ENCODE data around the gene ADIG.

DNA sequence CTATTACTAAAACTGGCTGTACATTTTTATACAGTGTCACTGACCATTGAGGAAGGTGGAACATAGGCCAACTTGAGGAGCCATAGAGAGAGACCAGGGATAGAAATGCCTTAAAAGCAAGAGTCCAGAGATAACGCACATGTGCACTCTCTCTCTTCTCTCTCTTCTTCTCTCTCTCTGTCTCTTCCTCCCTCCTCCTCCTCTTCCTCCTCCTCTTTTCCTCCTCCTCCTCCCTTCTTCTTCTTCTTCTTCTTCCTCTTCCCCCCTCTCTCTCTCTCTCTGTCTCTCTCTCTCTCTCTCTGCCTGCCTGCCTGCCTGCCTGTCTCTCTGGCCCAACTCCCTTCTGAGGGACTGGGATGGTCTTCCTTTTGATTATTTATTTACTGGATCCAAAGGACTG lies 16.3 kb upstream of the ADIG start:
- TF ChIP-seq, protein P1, sequence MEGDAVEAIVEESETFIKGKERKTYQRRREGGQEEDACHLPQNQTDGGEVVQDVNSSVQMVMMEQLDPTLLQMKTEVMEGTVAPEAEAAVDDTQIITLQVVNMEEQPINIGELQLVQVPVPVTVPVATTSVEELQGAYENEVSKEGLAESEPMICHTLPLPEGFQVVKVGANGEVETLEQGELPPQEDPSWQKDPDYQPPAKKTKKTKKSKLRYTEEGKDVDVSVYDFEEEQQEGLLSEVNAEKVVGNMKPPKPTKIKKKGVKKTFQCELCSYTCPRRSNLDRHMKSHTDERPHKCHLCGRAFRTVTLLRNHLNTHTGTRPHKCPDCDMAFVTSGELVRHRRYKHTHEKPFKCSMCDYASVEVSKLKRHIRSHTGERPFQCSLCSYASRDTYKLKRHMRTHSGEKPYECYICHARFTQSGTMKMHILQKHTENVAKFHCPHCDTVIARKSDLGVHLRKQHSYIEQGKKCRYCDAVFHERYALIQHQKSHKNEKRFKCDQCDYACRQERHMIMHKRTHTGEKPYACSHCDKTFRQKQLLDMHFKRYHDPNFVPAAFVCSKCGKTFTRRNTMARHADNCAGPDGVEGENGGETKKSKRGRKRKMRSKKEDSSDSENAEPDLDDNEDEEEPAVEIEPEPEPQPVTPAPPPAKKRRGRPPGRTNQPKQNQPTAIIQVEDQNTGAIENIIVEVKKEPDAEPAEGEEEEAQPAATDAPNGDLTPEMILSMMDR (conservative IDR thresholded peaks at IDR 0.05): no peak
- no peak for TF ChIP-seq ZFX (IDR thresholded peaks at IDR 0.05)

All from C4-2B (cell line).